Colonic mucosa (tissue), 4 donors: ENCODE measurements around the gene SOBP. TPM values are rescaled to one million over a fixed set of nuclear protein-coding genes. Genes with fewer than 3 reads are reported as not detected.

Source experiments
- DNase-seq: peaks from one replicate; pipeline ENCODE4 v3.0.0-alpha.2; 2020
- H3K27ac ChIP-seq: fragments of 200-600 bp; one replicate; pipeline ENCODE4 v1.8.0; 2021
- H3K27me3 ChIP-seq: fragments of 200-600 bp; one replicate; pipeline ENCODE4 v1.8.0; 2021
- H3K36me3 ChIP-seq: fragments of 200-600 bp; one replicate; pipeline ENCODE4 v1.8.0; 2021
- H3K4me1 ChIP-seq: fragments of 200-600 bp; one replicate; pipeline ENCODE4 v1.8.0; 2021; ENCODE audit warnings: mild to moderate bottlenecking
- H3K4me3 ChIP-seq: fragments of 200-600 bp; one replicate; pipeline ENCODE4 v1.8.0; 2021
- H3K9ac ChIP-seq, 2 donors: one replicate each; pipeline ENCODE4 v1.7.0; 2013; ENCODE audit warnings: control low read depth in 2 of 2, low read depth in 2 of 2, low read length in 2 of 2
- H3K9me3 ChIP-seq: fragments of 200-600 bp; one replicate; pipeline ENCODE4 v1.8.0; 2021
- CTCF ChIP-seq: fragments of 200-600 bp; IDR thresholded peaks from one replicate; pipeline ENCODE4 v1.8.0; 2022; ENCODE audit warnings: antibody characterized with exemption, mild to moderate bottlenecking
- intact Hi-C: fragments of 100-400 bp; cut with DNase I; formaldehyde crosslinking; loops from one replicate; pipeline ENCODE4 v1.14.1; 2022
- total RNA-seq, 2 donors: library from RNA; stranded (reverse); fragmentation: NEBNext Ultra II Directional in 1 of 2; extraction: Animal tissue kit (Norgen Biotek cat#: 25700) in 1 of 2; gene quantifications; one replicate each; pipeline ENCODE4 v1.2.1, GENCODE V29; 2021
- donor health status: healthy.
- donor health status: DM: no; HTN: no; CAD: no.
- donor health status: DM: no; HTN: no; CAD: no.

SOBP gene
- total RNA-seq, 2 donors from 2014 or later, result 0.67 to 3.4 TPM

DNA sequence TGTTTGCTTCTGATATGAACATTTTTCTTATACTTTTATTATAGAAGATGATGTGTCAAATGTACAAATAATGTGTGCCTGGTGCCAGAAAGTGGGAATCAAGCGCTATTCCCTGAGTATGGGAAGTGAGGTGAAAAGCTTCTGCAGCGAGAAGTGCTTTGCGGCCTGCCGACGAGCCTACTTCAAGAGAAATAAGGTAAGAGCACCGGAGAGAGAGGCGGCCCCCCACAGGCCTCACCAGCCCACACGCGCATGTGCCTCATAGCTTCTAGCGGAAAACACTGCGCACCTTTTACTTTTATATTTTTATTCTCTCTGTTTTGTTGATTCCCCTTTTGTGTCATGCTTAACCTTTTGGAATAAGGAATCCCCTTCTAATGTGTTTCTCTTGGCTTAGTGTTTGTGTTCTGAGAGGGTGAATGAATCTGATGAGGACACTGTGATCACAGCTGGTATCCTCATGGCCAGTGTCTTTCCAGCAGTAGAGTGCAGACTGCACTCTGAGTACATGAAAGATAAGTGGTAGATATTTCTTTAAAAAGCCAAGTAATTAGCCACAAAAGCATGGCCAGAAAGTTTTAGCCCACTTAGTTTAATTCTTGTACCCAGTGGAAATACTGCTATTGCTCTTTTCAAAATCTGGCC lies 43.6 kb downstream of the SOBP start:
- H3K4me1 ChIP-seq, result no peaks in the 10 kb centered on the region
- intact Hi-C loops, result no loop called here
- no peaks in the 10 kb centered on the region for H3K27me3 ChIP-seq

DNA sequence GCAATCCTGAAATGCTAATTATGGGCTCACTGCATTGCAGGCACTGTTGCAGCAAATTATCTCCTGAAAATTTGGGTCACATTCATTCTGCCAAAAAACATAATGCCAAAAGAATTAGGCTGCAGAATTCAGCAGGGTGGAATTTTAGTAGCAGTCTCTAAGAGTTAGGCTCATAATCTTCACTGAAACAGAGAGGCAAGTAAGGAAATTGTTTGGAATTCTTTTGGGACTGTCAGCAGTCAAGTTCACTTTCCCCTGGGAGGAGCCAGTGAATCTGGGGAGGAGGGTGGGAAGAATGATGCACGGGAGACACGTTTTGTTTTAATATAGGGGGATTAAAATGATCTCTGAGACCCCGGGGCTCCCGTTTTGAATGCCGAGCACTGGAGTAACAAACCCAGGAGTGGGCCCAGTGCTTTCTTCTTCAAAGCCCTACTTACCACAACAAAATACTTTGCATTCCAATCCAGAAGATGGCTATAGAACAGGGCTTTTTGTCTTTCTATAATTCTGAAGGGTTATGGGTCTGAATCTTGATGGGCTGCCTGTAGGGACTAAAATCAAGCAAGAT lies 44.7 kb downstream of the SOBP start:
- Histone ChIP-seq H3K9ac (no peak overlapping the region), H3K36me3 (no peaks in the 10 kb centered on the region), H3K27me3 (no peaks in the 10 kb centered on the region), H3K4me1 (no peaks in the 10 kb centered on the region), H3K9me3 (no peaks in the 10 kb centered on the region), H3K4me3 (no peak overlapping the region), H3K27ac (no peak overlapping the region)
- no peak for DNase-seq
- no peak for TF ChIP-seq CTCF
- intact Hi-C loops, result no loop called here

More for the DNA sequence above, 43.6 kb downstream of the SOBP start:
- H3K36me3 ChIP-seq, result no peaks in the 10 kb centered on the region
- no peak overlapping the region for H3K9ac ChIP-seq
- no peak for DNase-seq
- TF ChIP-seq CTCF, result no peak
- H3K4me3 ChIP-seq, result no peak overlapping the region
- no peaks in the 10 kb centered on the region for H3K9me3 ChIP-seq
- no peak overlapping the region for H3K27ac ChIP-seq

DNA sequence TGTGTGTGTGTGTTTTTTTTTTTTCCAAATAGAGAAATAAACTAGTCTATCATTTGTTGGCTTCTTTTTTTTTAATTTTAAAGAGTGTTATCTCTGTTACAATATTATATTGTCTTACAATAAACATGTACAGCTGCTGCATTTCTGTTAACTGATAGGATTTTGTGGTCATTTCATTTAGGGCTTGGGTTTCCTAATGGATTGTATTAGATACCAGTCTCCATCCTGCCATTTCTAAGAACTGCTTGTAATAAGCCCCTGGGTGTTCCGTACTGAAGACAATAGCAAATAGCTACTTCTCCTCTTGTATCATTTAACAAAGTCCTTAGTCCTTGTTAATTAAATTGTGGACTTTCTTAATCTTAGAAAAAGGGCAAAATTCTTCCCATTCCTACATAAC lies 45.7 kb downstream of the SOBP start:
- Histone ChIP-seq H3K36me3 (no peaks in the 10 kb centered on the region), H3K9ac (no peak overlapping the region), H3K4me1 (no peaks in the 10 kb centered on the region), H3K27me3 (no peaks in the 10 kb centered on the region), H3K9me3 (no peaks in the 10 kb centered on the region), H3K4me3 (no peak overlapping the region), H3K27ac (no peak overlapping the region)
- TF ChIP-seq CTCF, result no peak
- no peak for DNase-seq
- intact Hi-C loops, result no loop called here

DNA sequence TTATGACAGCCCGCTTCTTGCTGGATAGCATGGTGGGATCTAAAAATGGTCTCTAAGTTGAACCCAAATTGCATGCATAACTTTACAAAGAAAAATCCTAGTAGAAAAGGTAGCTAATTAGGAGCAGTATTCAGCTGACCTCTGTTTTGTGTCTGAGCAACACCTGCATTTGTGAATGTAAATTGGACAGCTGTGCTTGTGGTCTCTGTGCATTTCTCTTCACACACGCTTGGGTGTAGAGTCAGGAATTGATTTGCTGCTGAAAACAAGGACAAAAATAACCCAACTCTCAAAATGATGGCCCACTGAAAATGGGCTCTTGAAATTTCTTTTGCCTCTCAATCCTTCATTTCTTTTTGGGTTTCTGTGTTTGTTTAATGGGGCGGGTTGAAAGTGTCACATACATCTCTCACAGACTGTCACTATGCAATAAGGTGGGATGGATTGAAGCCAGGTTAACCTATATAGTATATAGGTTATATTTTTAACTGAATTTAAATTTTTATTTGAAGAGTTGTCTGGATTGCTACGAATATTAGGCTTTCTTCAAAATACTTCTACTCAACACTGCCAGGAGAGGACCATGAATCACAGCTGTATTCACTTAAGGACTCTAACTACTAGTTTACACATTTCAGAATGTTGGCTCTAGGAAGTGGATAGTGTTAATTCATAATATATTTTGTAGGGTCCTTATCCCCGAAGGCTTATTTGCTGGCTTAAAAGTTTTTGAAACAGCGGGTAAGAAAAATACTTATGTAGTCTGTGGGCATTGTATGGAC lies 46.5 kb downstream of the SOBP start:
- H3K4me1 ChIP-seq, result no peaks in the 10 kb centered on the region
- H3K27ac ChIP-seq, result no peak overlapping the region
- H3K4me3 ChIP-seq, result no peak overlapping the region

GRCh38 chr6:107537559-107537958 lies 47.6 kb downstream of the SOBP start:
- Histone ChIP-seq H3K27me3 (no peaks in the 10 kb centered on the region), H3K36me3 (no peaks in the 10 kb centered on the region), H3K4me1 (no peaks in the 10 kb centered on the region), H3K9me3 (no peaks in the 10 kb centered on the region), H3K27ac (no peak overlapping the region), H3K9ac (no peak overlapping the region), H3K4me3 (no peak overlapping the region)
- intact Hi-C loops, result no loop called here
- DNase-seq, result no peak
- no peak for TF ChIP-seq CTCF

More for the DNA sequence above, 46.5 kb downstream of the SOBP start:
- Histone ChIP-seq H3K9ac (no peak overlapping the region), H3K36me3 (no peaks in the 10 kb centered on the region), H3K9me3 (no peaks in the 10 kb centered on the region), H3K27me3 (no peaks in the 10 kb centered on the region)
- no peak for TF ChIP-seq CTCF
- no peak for DNase-seq
- intact Hi-C loops, result no loop called here
